Activated CD4-positive, alpha-beta T cell treated with anti-CD3 and anti-CD28 coated beads, Interleukin-2, amount 50 U/mL, for 24 hours (primary cell): ENCODE results near the gene GCNT4.

Experiments used
- DNase-seq, 2 donors: peaks; one replicate each; pipeline ENCODE4 v3.0.0-alpha.2; 2020; ENCODE audit warnings: low read depth in 1 of 2, low spot score in 1 of 2

GCNT4 gene

GRCh38 chr5:75051217-75051751 is 1.1 kb downstream of the GCNT4 start:
- DNase-seq = no peak

DNA sequence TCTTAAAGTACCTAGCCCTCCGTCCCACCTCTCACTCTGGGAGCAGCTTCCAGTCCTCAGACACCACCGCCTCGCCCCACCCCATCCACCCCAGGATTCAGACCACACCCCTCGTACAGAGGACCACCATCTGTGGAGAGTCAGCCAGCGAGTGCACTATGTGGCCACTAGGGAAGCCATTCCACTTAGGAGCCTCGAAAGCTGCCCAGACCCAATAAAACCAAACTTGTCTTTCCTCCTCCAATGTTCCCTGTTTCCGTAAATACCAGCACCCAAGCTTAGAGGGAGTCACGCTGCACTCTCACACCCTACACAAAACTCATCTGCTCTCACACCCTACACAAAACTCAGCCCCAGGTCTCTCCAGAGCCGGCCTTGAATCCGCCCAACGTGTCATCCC is 1.9 kb downstream of the GCNT4 start:
- DNase-seq = no peak

DNA sequence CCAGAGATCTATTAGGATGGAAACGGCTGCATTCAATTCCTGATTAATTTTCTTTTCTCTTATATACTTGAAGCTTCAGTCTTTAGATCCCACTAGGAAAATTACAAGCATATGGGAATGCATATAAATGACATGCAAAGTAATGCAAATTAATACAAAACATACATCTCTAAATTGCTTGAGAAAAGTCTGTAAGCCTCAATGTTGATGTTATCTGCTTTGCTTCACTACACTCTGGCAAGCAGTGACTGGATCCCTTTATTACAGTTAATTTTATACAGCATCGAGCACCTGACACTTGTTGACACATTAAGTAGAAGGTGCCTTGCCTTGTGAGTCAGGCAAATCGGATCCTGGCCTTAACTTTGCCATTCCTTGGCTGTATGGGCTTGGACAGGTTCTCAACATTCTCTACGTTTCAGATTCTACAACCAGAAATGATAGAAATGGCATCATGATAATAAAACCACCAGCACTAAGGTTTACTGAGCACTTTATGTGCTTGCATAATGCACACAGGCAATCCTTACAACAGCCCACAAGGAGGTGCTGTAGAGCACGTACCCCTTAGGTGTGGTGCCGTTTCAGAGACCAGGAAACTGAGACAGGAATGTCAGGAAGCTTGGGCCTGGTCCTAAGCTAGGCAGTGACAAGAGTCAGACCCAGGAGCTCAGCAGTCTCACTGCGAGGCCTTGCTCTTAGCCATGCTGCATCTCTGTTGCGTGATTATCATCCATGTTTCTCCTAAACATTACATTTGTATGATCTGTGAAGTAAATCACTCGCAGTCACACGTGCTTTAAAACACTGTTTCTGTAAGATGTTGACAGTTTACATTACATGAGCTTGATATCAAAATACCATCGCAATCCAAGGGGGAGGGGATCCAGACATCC is 2.7 kb downstream of the GCNT4 start:
- peak; percentile 28 to 59 for DNase-seq

GRCh38 chr5:75048457-75048953 is 3.9 kb downstream of the GCNT4 start:
- DNase-seq = no peak

DNA sequence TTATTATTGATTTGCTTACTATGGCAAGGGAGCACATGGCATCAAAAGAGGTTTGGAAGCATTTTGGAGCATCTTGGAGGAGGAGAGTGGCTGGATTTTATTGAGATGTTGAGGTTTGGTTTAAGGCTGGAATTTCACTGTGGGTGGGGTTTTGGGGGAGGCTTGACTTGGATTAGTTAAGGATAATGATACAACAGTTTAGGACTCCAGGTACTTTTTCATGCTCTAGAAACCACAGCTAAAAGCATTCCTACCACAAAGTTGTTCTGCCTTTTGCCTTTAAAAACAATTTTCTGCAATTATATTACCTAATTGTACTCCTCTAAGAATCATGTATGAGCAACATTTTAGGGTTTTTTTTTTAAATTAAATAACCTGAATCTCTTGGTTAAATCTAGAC is 5.0 kb downstream of the GCNT4 start:
- no peak for DNase-seq

DNA sequence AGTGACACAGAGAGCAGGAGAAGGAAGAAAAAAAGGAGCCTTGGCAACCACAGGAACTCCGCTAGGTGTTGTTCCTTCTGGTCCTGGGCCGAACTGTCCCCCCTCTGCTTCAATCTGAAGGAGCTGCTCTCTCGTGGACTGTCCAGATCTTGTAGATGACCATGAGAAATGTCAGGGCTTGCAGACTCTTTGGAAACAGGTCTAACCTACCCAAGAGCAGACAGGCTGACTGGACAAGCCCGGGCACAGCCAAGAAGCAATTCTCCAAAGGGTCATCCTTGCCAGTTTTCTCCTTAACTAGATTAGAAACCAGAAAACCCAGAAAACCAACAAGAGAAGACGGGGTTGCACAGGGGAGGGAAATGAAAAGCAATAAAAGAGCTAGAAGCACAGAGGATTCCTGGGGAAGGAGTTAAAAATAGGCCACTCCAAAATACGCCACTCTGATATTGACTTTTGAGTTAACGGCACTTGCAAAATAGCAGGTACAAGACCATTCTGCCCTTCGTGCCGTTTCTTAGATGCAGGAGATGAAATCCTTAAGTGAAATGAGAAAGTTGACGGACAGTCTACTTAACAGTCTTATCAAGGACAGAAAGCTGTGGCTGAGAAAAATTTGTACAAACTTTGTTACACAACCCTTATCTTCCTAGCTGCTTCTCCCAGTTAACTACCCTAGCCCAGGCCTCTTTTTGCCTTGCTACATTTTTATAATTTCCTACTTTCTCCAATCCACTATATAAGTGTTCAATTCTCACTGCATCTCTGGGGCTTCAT is 5.8 kb downstream of the GCNT4 start:
- DNase-seq = no peak

DNA sequence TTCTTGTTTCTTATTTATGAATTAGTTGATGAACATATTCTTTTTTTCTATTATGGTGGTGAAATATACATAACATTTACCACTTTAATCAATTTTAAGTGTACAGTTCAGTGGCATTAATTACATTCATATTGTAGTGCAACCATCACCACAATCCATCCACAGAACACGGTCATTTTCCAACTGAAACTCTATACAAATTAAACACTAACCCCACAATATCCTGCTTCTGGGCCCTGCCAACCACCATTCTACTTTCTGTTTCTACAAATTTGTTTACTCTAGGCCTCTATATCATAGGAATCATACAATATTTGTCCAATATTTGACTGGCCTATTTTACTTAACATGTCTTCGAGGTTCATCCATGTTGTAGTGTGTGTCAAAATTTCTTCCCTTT is 7.3 kb downstream of the GCNT4 start:
- no peak for DNase-seq

- DNase-seq = no peak
Measured at GRCh38 chr5:75044406-75044805, 8.0 kb downstream of the GCNT4 start.

DNA sequence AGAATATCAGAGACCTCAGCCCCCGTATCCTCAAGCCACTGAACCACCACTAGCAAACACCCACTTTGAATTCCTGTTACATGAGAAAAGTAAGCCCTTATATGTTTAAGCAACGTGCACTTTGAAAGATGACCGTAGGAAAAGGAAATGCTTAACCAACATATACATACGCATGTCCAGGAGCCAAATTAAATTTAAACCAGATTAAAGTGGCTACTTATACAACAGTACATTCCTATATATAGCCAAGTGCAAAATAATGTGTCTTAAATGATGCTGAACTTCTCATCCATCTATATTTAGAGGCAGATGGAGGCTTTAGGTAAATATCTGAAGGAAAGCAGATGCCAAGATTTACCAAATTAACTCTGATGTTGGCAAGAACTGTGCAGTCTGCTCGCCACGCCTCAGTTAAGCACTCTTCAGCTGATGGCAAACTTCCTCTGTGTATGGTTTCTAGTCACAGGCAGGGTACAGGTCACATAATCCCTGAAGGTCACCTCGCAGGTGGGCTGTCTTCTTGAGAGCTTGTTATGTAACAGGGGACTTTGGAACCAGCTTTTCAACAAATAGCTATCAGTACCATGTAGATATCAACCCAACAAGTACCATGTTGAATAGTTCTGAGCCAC is 8.6 kb downstream of the GCNT4 start:
- DNase-seq = no peak

- no peak for DNase-seq
Measured at GRCh38 chr5:75042522-75042921, 9.8 kb downstream of the GCNT4 start.

DNA sequence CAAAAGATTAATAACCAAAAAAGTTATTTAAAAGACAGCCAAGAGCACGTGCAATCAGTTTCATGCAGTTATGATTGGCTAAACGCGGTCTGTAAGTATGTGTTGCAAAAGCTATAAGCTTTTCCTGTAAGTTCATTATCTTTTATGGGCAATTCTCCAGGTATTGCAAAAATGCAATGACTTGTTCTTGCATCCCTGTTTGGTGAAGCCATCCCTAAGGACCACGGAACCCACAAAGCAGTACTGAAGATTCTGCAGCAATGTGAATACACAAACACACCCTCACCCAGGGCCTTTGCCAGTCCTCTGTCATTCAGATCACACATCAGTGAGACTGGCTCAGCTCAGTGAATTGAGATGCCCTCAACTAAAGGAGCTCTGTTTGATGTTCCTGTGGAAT is 11.4 kb downstream of the GCNT4 start:
- DNase-seq = no peak

GRCh38 chr5:75037106-75037505 is 15.3 kb downstream of the GCNT4 start:
- peak in 1 of 2 donors; percentile 51 for DNase-seq

- no peak for DNase-seq
Measured at GRCh38 chr5:75034137-75034739, 18.1 kb downstream of the GCNT4 start.

DNA sequence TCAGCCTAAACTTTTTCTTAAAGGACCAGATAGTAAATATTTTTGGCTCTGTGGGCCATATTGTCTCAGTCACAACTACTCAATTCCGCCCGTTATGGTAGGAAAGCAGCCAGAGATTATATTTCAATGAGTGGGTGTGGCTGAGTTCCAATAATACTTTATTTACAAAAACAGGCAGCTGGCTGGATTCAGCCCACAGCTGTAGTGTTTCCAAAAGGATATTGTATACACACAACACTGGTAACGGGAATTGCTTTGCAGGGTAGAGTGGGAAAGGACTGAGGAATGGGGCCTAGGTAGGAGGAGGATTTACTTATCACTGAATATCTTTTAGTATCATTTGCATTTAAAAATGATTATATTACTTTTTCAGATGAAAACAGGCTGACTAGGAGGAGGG is 21.0 kb downstream of the GCNT4 start:
- no peak for DNase-seq

DNA sequence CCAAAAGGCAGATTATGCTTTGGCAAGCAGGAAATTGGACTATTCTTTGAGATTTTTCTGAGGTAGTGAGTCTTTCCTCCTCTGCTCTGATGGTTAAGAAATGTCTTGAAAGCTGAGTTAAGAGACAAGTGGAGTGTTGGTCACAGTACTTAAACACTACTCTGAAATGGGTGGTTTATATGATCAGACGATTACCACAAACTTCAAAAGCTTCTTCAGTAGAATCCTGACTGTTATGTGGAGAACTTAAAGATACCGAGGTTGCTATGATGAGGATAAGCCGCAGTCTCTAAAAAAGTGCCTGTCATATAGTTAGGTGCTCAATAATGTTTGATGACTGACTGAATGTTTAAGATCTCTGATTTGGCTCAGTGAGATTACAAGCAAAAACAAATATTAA is 24.3 kb downstream of the GCNT4 start:
- DNase-seq = no peak

GRCh38 chr5:75023368-75024159 is 28.8 kb downstream of the GCNT4 start:
- DNase-seq = no peak

DNA sequence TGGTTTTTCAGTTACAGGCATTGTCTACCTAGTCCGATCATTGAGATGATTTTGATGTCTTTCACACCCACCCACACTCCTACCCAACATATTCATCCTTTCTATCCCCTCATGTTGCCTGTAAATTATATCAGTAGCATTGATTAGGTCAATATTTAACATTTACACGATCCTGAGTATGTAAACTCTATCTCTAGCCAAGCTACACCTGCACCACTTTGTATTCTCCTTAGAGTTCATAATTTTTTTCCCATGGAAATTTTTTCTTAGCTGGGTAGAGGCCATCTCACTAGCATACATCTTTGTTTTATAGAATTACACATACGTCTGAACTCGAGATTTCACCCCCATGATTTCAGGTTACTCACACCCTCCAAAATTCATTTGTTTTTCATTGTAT is 30.6 kb downstream of the GCNT4 start:
- no peak for DNase-seq

GRCh38 chr5:75021219-75021618 is 31.1 kb downstream of the GCNT4 start:
- no peak for DNase-seq

DNA sequence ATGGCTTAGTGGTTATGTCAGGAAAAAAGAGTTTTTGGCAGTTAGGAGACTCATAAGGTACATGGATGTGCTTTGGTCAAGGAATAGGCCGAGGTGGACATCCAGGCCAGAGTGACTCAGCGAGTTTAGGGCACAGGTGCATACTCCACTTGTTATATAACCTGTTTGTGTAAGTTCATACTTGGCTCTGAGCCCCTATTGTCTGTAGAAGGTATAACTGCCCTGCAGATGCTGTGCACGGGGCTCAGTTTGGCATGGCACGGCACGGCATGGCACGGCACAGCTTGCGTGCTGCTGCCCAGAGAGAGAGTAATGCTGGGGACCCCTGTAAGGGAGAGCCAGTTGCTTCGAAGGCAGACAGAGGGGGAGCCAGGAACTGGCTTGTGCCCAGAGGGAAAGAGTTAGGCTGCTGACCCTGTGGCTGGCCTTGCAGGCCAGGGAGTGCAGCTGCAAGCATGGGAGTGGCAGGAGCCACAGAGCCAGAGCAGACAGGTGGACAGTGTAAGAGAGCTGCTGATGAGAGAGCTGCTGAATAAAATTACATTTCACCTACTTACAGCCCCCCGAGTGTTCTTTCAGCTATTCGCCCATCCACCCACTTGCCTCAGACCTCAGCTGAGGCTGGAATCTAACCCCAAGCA is 32.2 kb downstream of the GCNT4 start:
- no peak for DNase-seq
